ENCODE measurements around the gene TMEM11.

DNA sequence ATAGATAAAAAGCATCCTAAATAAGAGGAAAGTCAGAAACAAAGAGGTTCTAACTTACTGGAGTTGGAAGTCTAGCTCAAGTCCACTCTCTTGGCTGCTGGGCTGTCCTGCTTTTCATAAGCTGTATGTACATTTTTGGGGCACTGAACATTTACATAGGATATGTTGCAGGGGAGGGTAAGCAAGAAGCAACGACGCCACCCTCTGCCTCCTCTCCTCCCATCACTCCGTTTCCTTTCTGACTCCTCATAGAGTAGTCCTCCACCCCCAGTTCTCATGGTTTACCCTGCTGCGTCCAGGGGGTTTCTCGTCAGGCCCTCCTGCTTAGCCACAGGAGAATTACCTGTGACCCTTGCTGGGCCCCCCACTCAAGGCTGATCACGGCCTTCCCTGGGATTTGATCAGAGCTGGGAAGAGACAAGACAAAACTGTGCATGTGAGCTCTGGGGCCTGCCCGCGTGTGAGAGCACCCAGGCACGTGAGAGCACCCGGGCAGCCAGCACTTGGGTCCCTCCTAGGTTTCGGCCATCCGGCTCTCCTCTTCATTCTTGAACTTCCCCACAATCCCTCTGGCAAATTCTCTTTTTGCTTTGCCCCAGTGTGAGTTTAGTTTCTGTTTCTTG, 37.1 kb downstream of the TMEM11 start:
- TF ChIP-seq POLR2AphosphoS5 (IDR thresholded peaks at IDR 0.05) (no peak), POLR2A (IDR thresholded peaks at IDR 0.05) (no peak)
- TF ChIP-seq, protein P1, sequence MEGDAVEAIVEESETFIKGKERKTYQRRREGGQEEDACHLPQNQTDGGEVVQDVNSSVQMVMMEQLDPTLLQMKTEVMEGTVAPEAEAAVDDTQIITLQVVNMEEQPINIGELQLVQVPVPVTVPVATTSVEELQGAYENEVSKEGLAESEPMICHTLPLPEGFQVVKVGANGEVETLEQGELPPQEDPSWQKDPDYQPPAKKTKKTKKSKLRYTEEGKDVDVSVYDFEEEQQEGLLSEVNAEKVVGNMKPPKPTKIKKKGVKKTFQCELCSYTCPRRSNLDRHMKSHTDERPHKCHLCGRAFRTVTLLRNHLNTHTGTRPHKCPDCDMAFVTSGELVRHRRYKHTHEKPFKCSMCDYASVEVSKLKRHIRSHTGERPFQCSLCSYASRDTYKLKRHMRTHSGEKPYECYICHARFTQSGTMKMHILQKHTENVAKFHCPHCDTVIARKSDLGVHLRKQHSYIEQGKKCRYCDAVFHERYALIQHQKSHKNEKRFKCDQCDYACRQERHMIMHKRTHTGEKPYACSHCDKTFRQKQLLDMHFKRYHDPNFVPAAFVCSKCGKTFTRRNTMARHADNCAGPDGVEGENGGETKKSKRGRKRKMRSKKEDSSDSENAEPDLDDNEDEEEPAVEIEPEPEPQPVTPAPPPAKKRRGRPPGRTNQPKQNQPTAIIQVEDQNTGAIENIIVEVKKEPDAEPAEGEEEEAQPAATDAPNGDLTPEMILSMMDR (IDR thresholded peaks at IDR 0.05 in 8 of 11, conservative IDR thresholded peaks at IDR 0.05 in 3 of 11) = no peak
